Breast epithelium (tissue), 3 donors: ENCODE measurements around the gene PRICKLE3.

ENCODE experiments used
- CTCF ChIP-seq, 3 donors: fragments of 450-650 bp; IDR thresholded peaks; one replicate each; pipeline ENCODE4 v1.5.1; 2016 to 2017; ENCODE audit warnings: antibody characterized with exemption in 3 of 3, mild to moderate bottlenecking in 3 of 3, moderate library complexity in 3 of 3
- POLR2A ChIP-seq: fragments of 450-650 bp; IDR thresholded peaks from one replicate; pipeline ENCODE4 v1.6.1; 2016; ENCODE audit warnings: antibody characterized with exemption, mild to moderate bottlenecking, moderate library complexity
- POLR2AphosphoS5 ChIP-seq, 3 donors: sonication (generic); formaldehyde crosslinking; IDR thresholded peaks; one replicate each; pipeline ENCODE4 v1.6.1; 2017; ENCODE audit warnings: antibody characterized with exemption in 3 of 3

- TF ChIP-seq CTCF (IDR thresholded peaks at IDR 0.05), result no peak
- TF ChIP-seq POLR2AphosphoS5 (IDR thresholded peaks at IDR 0.05), result no peak
- TF ChIP-seq POLR2A, result no peak
Measured at GRCh38 chrX:49147936-49148335, 38.2 kb downstream of the PRICKLE3 start.
